AG09319 (cell line): ENCODE measurements around the gene PICK1.

ENCODE experiments used
- DNase-seq: peaks from one replicate; pipeline ENCODE4 v3.0.0-alpha.2; 2010; ENCODE audit warnings: low read depth; ENCODE audit errors: extremely low read depth
- CTCF ChIP-seq: IDR thresholded peaks from 2 replicates; pipeline ENCODE4 v1.5.1; 2011; ENCODE audit warnings: low read depth, mild to moderate bottlenecking, inconsistent platforms, low read length, moderate library complexity

Gene PICK1

GRCh38 chr22:38017939-38018885 is 39.0 kb upstream of the PICK1 start:
- no peak for TF ChIP-seq CTCF
- no peak for DNase-seq

- TF ChIP-seq CTCF: no peak
- no peak for DNase-seq
Observed at GRCh38 chr22:38018938-38019827, 38.0 kb upstream of the PICK1 start.

- TF ChIP-seq CTCF: no peak
- no peak for DNase-seq
Observed at GRCh38 chr22:38021206-38021605, 36.0 kb upstream of the PICK1 start.

GRCh38 chr22:38023045-38023444 is 34.2 kb upstream of the PICK1 start:
- DNase-seq: no peak
- TF ChIP-seq CTCF: no peak

GRCh38 chr22:38025514-38025913 is 31.7 kb upstream of the PICK1 start:
- DNase-seq: no peak
- no peak for TF ChIP-seq CTCF

GRCh38 chr22:38026130-38027111 is 30.8 kb upstream of the PICK1 start:
- no peak for DNase-seq
- no peak for TF ChIP-seq CTCF
